Prostate gland (tissue), 2 donors: ENCODE results near the gene MMP17.
"Not testable (repeated sequence)": the region's sequence is repeated elsewhere in the genome, so short reads cannot be mapped to it uniquely, and the experiment has no call there.

Experiments used
- POLR2A ChIP-seq: fragments of 450-650 bp; IDR thresholded peaks from one replicate; pipeline ENCODE4 v1.6.1; 2016; ENCODE audit warnings: antibody characterized with exemption, mild to moderate bottlenecking
- POLR2AphosphoS5 ChIP-seq: sonication (generic); formaldehyde crosslinking; IDR thresholded peaks from one replicate; pipeline ENCODE4 v1.6.1; 2017; ENCODE audit warnings: antibody characterized with exemption
- TF ChIP-seq, protein P1 (sequence below), 4 experiments: fragments of 200-600 bp in 2 of 4; fragments of 450-650 bp in 2 of 4; sonication (generic) in 2 of 4; IDR thresholded peaks; 1 replicate in 3 of 4; 2 replicates in 1 of 4; pipeline ENCODE4 v1.5.1; 2016 to 2019; ENCODE audit warnings: antibody characterized with exemption in 4 of 4, mild to moderate bottlenecking in 2 of 4, moderate library complexity in 2 of 4

DNA sequence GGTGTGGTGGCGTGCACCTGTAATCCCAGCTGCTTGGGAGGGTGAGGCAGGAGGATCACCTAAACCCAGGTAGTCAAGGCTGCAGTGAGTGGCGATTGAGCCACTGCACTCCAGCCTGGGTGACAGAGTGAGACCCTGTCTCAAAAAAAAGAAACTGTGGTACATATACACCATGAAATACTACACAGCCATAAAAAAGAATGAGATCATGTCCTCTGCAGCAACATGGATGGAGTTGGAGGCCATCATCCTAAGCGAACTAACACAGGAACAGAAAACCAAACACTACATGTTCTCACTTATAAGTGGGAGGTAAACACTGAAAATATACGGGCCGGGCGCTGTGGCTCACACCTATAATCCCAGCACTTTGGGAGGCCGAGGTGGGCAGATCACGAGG lies 63.5 kb downstream of the MMP17 start:
- not testable (repeated sequence) for TF ChIP-seq POLR2A, POLR2AphosphoS5
- TF ChIP-seq, protein P1, sequence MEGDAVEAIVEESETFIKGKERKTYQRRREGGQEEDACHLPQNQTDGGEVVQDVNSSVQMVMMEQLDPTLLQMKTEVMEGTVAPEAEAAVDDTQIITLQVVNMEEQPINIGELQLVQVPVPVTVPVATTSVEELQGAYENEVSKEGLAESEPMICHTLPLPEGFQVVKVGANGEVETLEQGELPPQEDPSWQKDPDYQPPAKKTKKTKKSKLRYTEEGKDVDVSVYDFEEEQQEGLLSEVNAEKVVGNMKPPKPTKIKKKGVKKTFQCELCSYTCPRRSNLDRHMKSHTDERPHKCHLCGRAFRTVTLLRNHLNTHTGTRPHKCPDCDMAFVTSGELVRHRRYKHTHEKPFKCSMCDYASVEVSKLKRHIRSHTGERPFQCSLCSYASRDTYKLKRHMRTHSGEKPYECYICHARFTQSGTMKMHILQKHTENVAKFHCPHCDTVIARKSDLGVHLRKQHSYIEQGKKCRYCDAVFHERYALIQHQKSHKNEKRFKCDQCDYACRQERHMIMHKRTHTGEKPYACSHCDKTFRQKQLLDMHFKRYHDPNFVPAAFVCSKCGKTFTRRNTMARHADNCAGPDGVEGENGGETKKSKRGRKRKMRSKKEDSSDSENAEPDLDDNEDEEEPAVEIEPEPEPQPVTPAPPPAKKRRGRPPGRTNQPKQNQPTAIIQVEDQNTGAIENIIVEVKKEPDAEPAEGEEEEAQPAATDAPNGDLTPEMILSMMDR (IDR thresholded peaks at IDR 0.05): not testable (repeated sequence)
